H9 (cell line): ENCODE measurements around the gene RTF2. TPM values are rescaled to one million over a fixed set of nuclear protein-coding genes. Genes with fewer than 3 reads are reported as not detected.

Experiments used
- DNase-seq: peaks from one replicate; pipeline ENCODE4 v3.0.0-alpha.2; 2017
- H2AFZ ChIP-seq: one replicate; pipeline ENCODE4 v1.6.1; 2013; ENCODE audit warnings: mild to moderate bottlenecking, low read length, control low read depth, moderate library complexity
- H2AK5ac ChIP-seq: 2 replicates; pipeline ENCODE4 v1.6.1; 2013; ENCODE audit warnings: low read length, control low read depth, mixed read lengths; ENCODE audit not compliant: insufficient read length
- H2BK120ac ChIP-seq: one replicate; pipeline ENCODE4 v1.6.1; 2013; ENCODE audit warnings: low read depth, mild to moderate bottlenecking, low read length, control low read depth, inconsistent platforms; ENCODE audit not compliant: poor library complexity, severe bottlenecking
- H2BK12ac ChIP-seq: 2 replicates; pipeline ENCODE4 v1.6.1; 2013; ENCODE audit warnings: low read length, control low read depth, mixed read lengths, low read depth; ENCODE audit not compliant: insufficient read length
- H2BK15ac ChIP-seq: 2 replicates; pipeline ENCODE4 v1.6.1; 2013; ENCODE audit warnings: low read depth, low read length, control low read depth
- H2BK20ac ChIP-seq: one replicate; pipeline ENCODE4 v1.6.1; 2013; ENCODE audit warnings: low read depth, mild to moderate bottlenecking, low read length, control low read depth, inconsistent platforms; ENCODE audit not compliant: poor library complexity, severe bottlenecking
- H2BK5ac ChIP-seq: 2 replicates; pipeline ENCODE4 v1.6.1; 2013; ENCODE audit warnings: low read length, control low read depth, mixed read lengths; ENCODE audit not compliant: insufficient read length
- H3K14ac ChIP-seq: 2 replicates; pipeline ENCODE4 v1.6.1; 2013; ENCODE audit warnings: low read length, control low read depth; ENCODE audit not compliant: insufficient read depth
- H3K18ac ChIP-seq: 2 replicates; pipeline ENCODE4 v1.6.1; 2013; ENCODE audit warnings: low read depth, mild to moderate bottlenecking, mixed read lengths, low read length, control low read depth; ENCODE audit not compliant: insufficient read length
- H3K23ac ChIP-seq: 2 replicates; pipeline ENCODE4 v1.6.1; 2013; ENCODE audit warnings: low read length, control low read depth, mixed read lengths, low read depth; ENCODE audit not compliant: insufficient read length
- H3K23me2 ChIP-seq: 2 replicates; pipeline ENCODE4 v1.6.1; 2013; ENCODE audit warnings: low read depth, mild to moderate bottlenecking, mixed read lengths, low read length, control low read depth; ENCODE audit not compliant: insufficient read length, poor library complexity, severe bottlenecking
- H3K27ac ChIP-seq: 2 replicates; pipeline ENCODE4 v1.5.1; 2013; ENCODE audit warnings: low read length, control low read depth, mixed read lengths, low read depth; ENCODE audit not compliant: insufficient read length
- H3K27me3 ChIP-seq: 2 replicates; pipeline ENCODE4 v1.6.1; 2013; ENCODE audit warnings: low read length, control low read depth, inconsistent platforms; ENCODE audit not compliant: insufficient read depth
- H3K4ac ChIP-seq: 2 replicates; pipeline ENCODE4 v1.6.1; 2013; ENCODE audit warnings: low read depth, mild to moderate bottlenecking, control low read depth, inconsistent platforms, low read length, moderate library complexity
- H3K4me1 ChIP-seq: 2 replicates; pipeline ENCODE4 v1.6.1; 2013; ENCODE audit warnings: low read length, control low read depth, inconsistent platforms; ENCODE audit not compliant: insufficient read depth
- H3K4me2 ChIP-seq: 2 replicates; pipeline ENCODE4 v1.6.1; 2013; ENCODE audit warnings: low read length, control low read depth, mixed read lengths; ENCODE audit not compliant: insufficient read length, insufficient read depth
- H3K56ac ChIP-seq: 2 replicates; pipeline ENCODE4 v1.6.1; 2013; ENCODE audit warnings: low read depth, mild to moderate bottlenecking, mixed read lengths, low read length, control low read depth; ENCODE audit not compliant: insufficient read length
- H3K79me1 ChIP-seq: 2 replicates; pipeline ENCODE4 v1.6.1; 2013; ENCODE audit warnings: low read depth, mild to moderate bottlenecking, moderate library complexity, low read length, control low read depth, inconsistent platforms; ENCODE audit not compliant: insufficient read depth, poor library complexity, severe bottlenecking
- H3K79me2 ChIP-seq: 2 replicates; pipeline ENCODE4 v1.6.1; 2013; ENCODE audit warnings: low read length, control low read depth, inconsistent platforms; ENCODE audit not compliant: insufficient read depth
- H3K9ac ChIP-seq: 2 replicates; pipeline ENCODE4 v1.6.1; 2013; ENCODE audit warnings: low read length, control low read depth, mixed read lengths; ENCODE audit not compliant: insufficient read length; ENCODE audit errors: extremely low read depth
- H3K9me3 ChIP-seq: one replicate; pipeline ENCODE4 v1.6.1; 2013; ENCODE audit warnings: low read depth, low read length, inconsistent platforms; ENCODE audit not compliant: control insufficient read depth
- H3T11ph ChIP-seq: one replicate; pipeline ENCODE4 v1.6.1; 2013; ENCODE audit warnings: mild to moderate bottlenecking, low read length, control low read depth, inconsistent platforms
- H4K20me1 ChIP-seq: one replicate; pipeline ENCODE4 v1.6.1; 2013; ENCODE audit not compliant: control insufficient read depth, insufficient read length, insufficient read depth
- H4K5ac ChIP-seq: 2 replicates; pipeline ENCODE4 v1.6.1; 2013; ENCODE audit warnings: low read depth, mild to moderate bottlenecking, mixed read lengths, low read length, control low read depth; ENCODE audit not compliant: insufficient read length
- H4K8ac ChIP-seq: replicated peaks from 2 replicates; pipeline ENCODE4 v1.6.1; 2013; ENCODE audit warnings: low read length, control low read depth, mixed read lengths, low read depth; ENCODE audit not compliant: insufficient read length
- H4K91ac ChIP-seq: 2 replicates; pipeline ENCODE4 v1.6.1; 2013; ENCODE audit warnings: low read depth, mild to moderate bottlenecking, moderate library complexity, mixed read lengths, low read length, control low read depth; ENCODE audit not compliant: insufficient read length
- H3K27ac Mint-ChIP-seq, 3 experiments: 2 replicates in 2 of 3; 3 replicates in 1 of 3; pipeline ENCODE4 v1.8.0; 2020 to 2021; ENCODE audit warnings: mixed read lengths in 3 of 3, mild to moderate bottlenecking in 1 of 3, moderate library complexity in 1 of 3
- H3K27me3 Mint-ChIP-seq: 2 replicates; pipeline ENCODE4 v1.8.0; 2021; ENCODE audit warnings: low read depth, mild to moderate bottlenecking, moderate library complexity, mixed read lengths
- H3K36me3 Mint-ChIP-seq, 3 experiments: 2 replicates in 2 of 3; 3 replicates in 1 of 3; pipeline ENCODE4 v1.8.0; 2020 to 2021; ENCODE audit warnings: low read depth in 3 of 3, mixed read lengths in 3 of 3; ENCODE audit not compliant: insufficient read depth in 1 of 3
- H3K4me1 Mint-ChIP-seq, 2 experiments: 2 replicates each; pipeline ENCODE4 v1.8.0; 2020; ENCODE audit warnings: mixed read lengths in 2 of 2
- H3K4me3 Mint-ChIP-seq, 2 experiments: 2 replicates in 1 of 2; 3 replicates in 1 of 2; pipeline ENCODE4 v1.8.0; 2020 to 2021; ENCODE audit warnings: mild to moderate bottlenecking in 2 of 2, mixed read lengths in 2 of 2, moderate library complexity in 1 of 2
- H3K9me3 Mint-ChIP-seq, 2 experiments: 2 replicates in 1 of 2; 3 replicates in 1 of 2; pipeline ENCODE4 v1.8.0; 2020; ENCODE audit warnings: mild to moderate bottlenecking in 2 of 2, mixed read lengths in 2 of 2, moderate library complexity in 1 of 2
- WGBS: extraction: QIAGEN DNeasy Blood & Tissue Kit; methylation state at CpG from one replicate; pipeline ENCODE4 v1.1.7; 2013; ENCODE audit warnings: missing lambda C conversion rate, low lambda C conversion rate, mixed read lengths; ENCODE audit not compliant: insufficient read length; ENCODE audit errors: extremely low coverage; 5-methylcytosine and 5-hydroxymethylcytosine counted together
- total RNA-seq: library from RNA; stranded (reverse); gene quantifications from 2 replicates; pipeline ENCODE4 v1.2.1, GENCODE V29; 2021
- TF ChIP-seq, protein P1 (sequence below): fragments of 200-600 bp; sonication (generic); conservative IDR thresholded peaks from 3 replicates; pipeline ENCODE4 v1.8.0; 2021; ENCODE audit warnings: antibody characterized with exemption, mild to moderate bottlenecking

Gene RTF2
- total RNA-seq, 1 experiment from 2014 or later, result 62.6 TPM

DNA sequence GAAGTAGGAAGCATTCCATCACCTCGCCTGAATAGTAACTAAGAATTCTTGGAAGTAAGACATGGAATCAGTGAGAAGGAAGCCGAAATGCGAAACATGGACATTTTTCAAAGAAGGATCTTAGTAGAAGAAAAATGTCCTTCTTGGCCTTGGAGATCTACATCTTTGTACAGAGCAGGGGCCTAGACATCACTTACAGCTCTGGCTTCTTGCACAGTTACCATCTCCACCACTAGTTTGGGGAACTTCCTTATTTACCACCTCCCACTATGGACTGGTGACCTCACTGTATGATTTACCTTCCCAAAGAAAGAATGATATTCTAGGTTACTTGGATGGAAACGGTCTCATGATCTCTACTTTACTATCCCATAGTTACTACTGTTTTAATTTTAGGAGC lies 40.6 kb upstream of the RTF2 start:
- Histone ChIP-seq H3K9me3 (no peaks in the 10 kb centered on the region), H3K9ac (no peak overlapping the region), H3K4me2 (no peak overlapping the region), H2BK20ac (no peak overlapping the region), H3K23me2 (no peaks in the 10 kb centered on the region), H4K91ac (no peak overlapping the region), H3K14ac (no peak overlapping the region), H2AFZ (no peak overlapping the region), H4K8ac (no peak overlapping the region), H3K23ac (no peak overlapping the region), H2AK5ac (no peak overlapping the region), H2BK5ac (no peak overlapping the region), H3K27me3 (peaks cover 2% of the 10 kb centered on the region; the same call in 1 of the 2 replicates), H3K4me1 (no peaks in the 10 kb centered on the region), H3K79me2 (no peaks in the 10 kb centered on the region), H2BK12ac (no peak overlapping the region), H3K18ac (no peak overlapping the region), H3K56ac (no peak overlapping the region), H3K27ac (no peak overlapping the region), H4K20me1 (no peaks in the 10 kb centered on the region), H2BK120ac (no peak overlapping the region), H2BK15ac (no peak overlapping the region), H3T11ph (no peak overlapping the region), H4K5ac (no peak overlapping the region), H3K4ac (no peak overlapping the region), H3K79me1 (no peaks in the 10 kb centered on the region)
- no CpG with 5 or more reads among the region's 4 CpGs for WGBS
- Mint-ChIP-seq H3K27ac (no peak overlapping the region), H3K36me3 (no peaks in the 10 kb centered on the region), H3K4me1 (peaks cover 1 to 4% of the 10 kb centered on the region in 2 experiments), H3K4me3 (no peak overlapping the region), H3K27me3 (peaks cover 61% of the 10 kb centered on the region), H3K9me3 (no peaks in the 10 kb centered on the region)
- TF ChIP-seq, protein P1, sequence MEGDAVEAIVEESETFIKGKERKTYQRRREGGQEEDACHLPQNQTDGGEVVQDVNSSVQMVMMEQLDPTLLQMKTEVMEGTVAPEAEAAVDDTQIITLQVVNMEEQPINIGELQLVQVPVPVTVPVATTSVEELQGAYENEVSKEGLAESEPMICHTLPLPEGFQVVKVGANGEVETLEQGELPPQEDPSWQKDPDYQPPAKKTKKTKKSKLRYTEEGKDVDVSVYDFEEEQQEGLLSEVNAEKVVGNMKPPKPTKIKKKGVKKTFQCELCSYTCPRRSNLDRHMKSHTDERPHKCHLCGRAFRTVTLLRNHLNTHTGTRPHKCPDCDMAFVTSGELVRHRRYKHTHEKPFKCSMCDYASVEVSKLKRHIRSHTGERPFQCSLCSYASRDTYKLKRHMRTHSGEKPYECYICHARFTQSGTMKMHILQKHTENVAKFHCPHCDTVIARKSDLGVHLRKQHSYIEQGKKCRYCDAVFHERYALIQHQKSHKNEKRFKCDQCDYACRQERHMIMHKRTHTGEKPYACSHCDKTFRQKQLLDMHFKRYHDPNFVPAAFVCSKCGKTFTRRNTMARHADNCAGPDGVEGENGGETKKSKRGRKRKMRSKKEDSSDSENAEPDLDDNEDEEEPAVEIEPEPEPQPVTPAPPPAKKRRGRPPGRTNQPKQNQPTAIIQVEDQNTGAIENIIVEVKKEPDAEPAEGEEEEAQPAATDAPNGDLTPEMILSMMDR, result no peak
- no peak for DNase-seq
